GM23338 (cell line): ENCODE data around the gene MALSU1. TPM values are rescaled to one million over a fixed set of nuclear protein-coding genes. Genes with fewer than 3 reads are reported as not detected.
A peak's percentile ranks its signal among the peaks of the same experiment; 100 is the strongest.

Source experiments
- ATAC-seq: fragments of 200-7000 bp; cut with Tn5 transposase; 3 replicates; pipeline ENCODE4 v1.9.1; 2020
- DNase-seq: peaks from one replicate; pipeline ENCODE4 v3.0.0-alpha.2; 2015; ENCODE audit warnings: low spot score
- H2AFZ ChIP-seq: fragments of 200-600 bp; sonication (generic); 2 replicates; pipeline ENCODE4 v1.8.0; 2016; ENCODE audit warnings: antibody characterized with exemption, mild to moderate bottlenecking, moderate library complexity
- H3F3A ChIP-seq: fragments of 200-600 bp; sonication (generic); replicated peaks from 2 replicates; pipeline ENCODE4 v1.8.0; 2017; ENCODE audit warnings: antibody characterized with exemption, mixed run types, low read depth
- H3K27ac ChIP-seq: fragments of 200-600 bp; sonication (generic); 2 replicates; pipeline ENCODE4 v1.6.1; 2016; ENCODE audit warnings: low read depth
- H3K27me3 ChIP-seq: fragments of 200-600 bp; sonication (generic); 2 replicates; pipeline ENCODE4 v1.8.0; 2016; ENCODE audit warnings: mild to moderate bottlenecking, mixed run types, moderate library complexity; ENCODE audit not compliant: insufficient read depth
- H3K36me3 ChIP-seq: fragments of 200-600 bp; sonication (generic); 2 replicates; pipeline ENCODE4 v1.8.0; 2016; ENCODE audit warnings: mild to moderate bottlenecking; ENCODE audit not compliant: insufficient read depth
- H3K4me1 ChIP-seq: fragments of 200-600 bp; sonication (generic); 2 replicates; pipeline ENCODE4 v1.8.0; 2016; ENCODE audit warnings: mild to moderate bottlenecking, moderate library complexity; ENCODE audit not compliant: insufficient read depth
- H3K4me2 ChIP-seq: fragments of 200-600 bp; sonication (generic); 2 replicates; pipeline ENCODE4 v1.7.1; 2017; ENCODE audit warnings: mixed run types
- H3K4me3 ChIP-seq: fragments of 200-600 bp; sonication (generic); 2 replicates; pipeline ENCODE4 v1.6.1; 2016; ENCODE audit warnings: mixed run types
- H3K79me2 ChIP-seq: fragments of 200-600 bp; sonication (generic); replicated peaks from 2 replicates; pipeline ENCODE4 v1.8.0; 2017; ENCODE audit warnings: mild to moderate bottlenecking; ENCODE audit not compliant: insufficient read depth
- H3K9me2 ChIP-seq: fragments of 200-600 bp; sonication (generic); 2 replicates; pipeline ENCODE4 v1.8.0; 2017; ENCODE audit not compliant: insufficient read depth
- H4K20me1 ChIP-seq: fragments of 200-600 bp; sonication (generic); replicated peaks from 2 replicates; pipeline ENCODE4 v1.8.0; 2017; ENCODE audit warnings: mild to moderate bottlenecking; ENCODE audit not compliant: insufficient read depth
- H3K27ac Mint-ChIP-seq: 2 replicates; pipeline ENCODE4 v1.8.0; 2020; ENCODE audit warnings: inconsistent platforms, mild to moderate bottlenecking, moderate library complexity, mixed read lengths
- H3K27me3 Mint-ChIP-seq: 3 replicates; pipeline ENCODE4 v1.8.0; 2022; ENCODE audit warnings: low read depth, mild to moderate bottlenecking, moderate library complexity, mixed read lengths, inconsistent platforms; ENCODE audit not compliant: insufficient read depth, poor library complexity
- H3K36me3 Mint-ChIP-seq: 3 replicates; pipeline ENCODE4 v1.8.0; 2021; ENCODE audit warnings: low read depth, mild to moderate bottlenecking, inconsistent platforms, moderate library complexity, mixed read lengths
- H3K4me1 Mint-ChIP-seq: 3 replicates; pipeline ENCODE4 v1.8.0; 2020; ENCODE audit warnings: mild to moderate bottlenecking, inconsistent platforms, mixed read lengths
- H3K4me3 Mint-ChIP-seq: 3 replicates; pipeline ENCODE4 v1.8.0; 2021; ENCODE audit warnings: moderate library complexity, mild to moderate bottlenecking, inconsistent platforms, mixed read lengths
- H3K9me3 Mint-ChIP-seq: 3 replicates; pipeline ENCODE4 v1.8.0; 2020; ENCODE audit warnings: moderate library complexity, mild to moderate bottlenecking, inconsistent platforms, mixed read lengths
- CREB1 ChIP-seq: fragments of 250-450 bp; sonication (Bioruptor Pico); IDR thresholded peaks from 2 replicates; pipeline ENCODE4 v1.5.0; 2020; ENCODE audit warnings: low read depth, mild to moderate bottlenecking, moderate library complexity
- EZH2 ChIP-seq: fragments of 200-600 bp; sonication (generic); IDR thresholded peaks from one replicate; pipeline ENCODE4 v1.8.0; 2017; ENCODE audit warnings: antibody characterized with exemption, mild to moderate bottlenecking, low read depth; ENCODE audit not compliant: unreplicated experiment
- EZH2phosphoT487 ChIP-seq: fragments of 200-600 bp; sonication (generic); IDR thresholded peaks from one replicate; pipeline ENCODE4 v1.8.1; 2018; ENCODE audit warnings: antibody characterized with exemption; ENCODE audit not compliant: unreplicated experiment
- JUNB ChIP-seq: IDR thresholded peaks from one replicate; pipeline ENCODE4 v1.6.1; 2016; ENCODE audit warnings: antibody characterized with exemption; ENCODE audit not compliant: unreplicated experiment
- NANOG ChIP-seq: IDR thresholded peaks from 2 replicates; pipeline ENCODE4 v1.6.1; 2016; ENCODE audit warnings: antibody characterized with exemption, borderline replicate concordance
- POLR2AphosphoS5 ChIP-seq: IDR thresholded peaks from 2 replicates; pipeline ENCODE4 v1.6.1; 2016; ENCODE audit warnings: antibody characterized with exemption, low read depth
- STAT1 ChIP-seq: IDR thresholded peaks from one replicate; pipeline ENCODE4 v1.6.1; 2016; ENCODE audit warnings: antibody characterized with exemption; ENCODE audit not compliant: unreplicated experiment
- ZNF114 ChIP-seq: fragments of 250-450 bp; sonication (Bioruptor Pico); IDR thresholded peaks from 2 replicates; pipeline ENCODE4 v1.5.0; 2020; ENCODE audit warnings: mild to moderate bottlenecking, moderate library complexity
- ZNF331 ChIP-seq: fragments of 250-450 bp; sonication (Bioruptor Pico); IDR thresholded peaks from 2 replicates; pipeline ENCODE4 v1.5.0; 2020; ENCODE audit warnings: low read depth, mild to moderate bottlenecking, moderate library complexity
- polyA plus RNA-seq: library from polyadenylated mRNA; unstranded; fragments of >200 nt; fragmentation: Nextera tagmentation; extraction: Ambion mirVana; gene quantifications from 2 replicates; pipeline ENCODE4 v1.2.1, GENCODE V29; 2016
- total RNA-seq: library from RNA; depleted of rRNA; stranded (reverse); fragments of >200 nt; shearing (Covaris generic); gene quantifications from 2 replicates; pipeline ENCODE4 v1.2.3, GENCODE V29; 2014
- TF ChIP-seq, protein P1 (sequence below), 2 experiments: fragments of 200-600 bp in 1 of 2; sonication (generic) in 1 of 2; conservative IDR thresholded peaks; 2 replicates each; pipeline versions ENCODE4 v1.5.1 to v1.6.1; 2016 to 2017; ENCODE audit warnings: antibody characterized with exemption in 2 of 2, low read depth in 2 of 2, mild to moderate bottlenecking in 2 of 2, moderate library complexity in 1 of 2
- TF ChIP-seq, protein P2 (sequence below): IDR thresholded peaks from 2 replicates; pipeline ENCODE4 v1.6.1; 2016; ENCODE audit warnings: antibody characterized with exemption
- TF ChIP-seq, protein P3 (sequence below): fragments of 250-450 bp; sonication (Bioruptor Pico); IDR thresholded peaks from 2 replicates; pipeline ENCODE4 v1.5.0; 2020; ENCODE audit warnings: mild to moderate bottlenecking, moderate library complexity
- TF ChIP-seq, protein P4 (sequence below): IDR thresholded peaks from one replicate; pipeline ENCODE4 v1.6.1; 2018; ENCODE audit warnings: antibody characterized with exemption; ENCODE audit not compliant: unreplicated experiment

MALSU1 gene
- total and polyA plus RNA-seq, 2 experiments from 2014 or later = 96.8 to 209 TPM

DNA sequence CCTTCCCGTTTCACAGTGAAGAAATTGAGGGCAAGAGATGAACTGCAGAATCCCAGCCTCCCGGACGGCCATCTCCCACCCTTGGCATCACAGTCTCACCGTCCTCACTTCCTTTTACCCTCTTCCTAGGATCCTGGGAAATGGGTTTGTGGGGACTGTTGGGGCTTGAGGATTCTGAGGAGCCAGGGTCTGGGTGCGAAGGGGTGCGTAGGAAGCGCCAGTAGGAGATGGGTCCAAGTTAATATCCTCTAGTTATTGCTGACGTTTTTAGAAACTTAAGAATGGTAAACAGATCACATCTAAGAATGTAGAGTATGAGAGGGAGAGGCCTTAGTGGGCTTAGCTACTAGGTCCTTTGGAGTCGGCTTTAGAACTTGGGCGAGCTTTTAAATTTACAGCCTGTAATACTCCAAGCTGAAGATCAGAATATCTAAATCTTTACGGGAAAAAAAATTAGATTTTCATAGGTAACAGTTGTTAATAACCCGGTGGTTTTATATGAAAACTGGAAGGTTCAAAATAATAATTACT lies 696 bp downstream of the MALSU1 start:
- Mint-ChIP-seq H3K4me1 (peaks cover 11% of the 10 kb centered on the region), H3K36me3 (peaks cover 26% of the 10 kb centered on the region), H3K27me3 (peaks cover 13% of the 10 kb centered on the region), H3K9me3 (no peaks in the 10 kb centered on the region), H3K27ac (peak overlapping the region; percentile 90), H3K4me3 (peak overlapping the region; percentile 88)
- H4K20me1 ChIP-seq = peaks cover 30% of the 10 kb centered on the region; the same call in 1 of the 2 replicates
- peak overlapping the region; percentile 92 for H3K4me2 ChIP-seq
- TF ChIP-seq POLR2AphosphoS5 = no peak
- no peak for TF ChIP-seq EZH2
- TF ChIP-seq ZNF114 (CRISPR knock-in tag) = no peak
- no peak for TF ChIP-seq NANOG
- TF ChIP-seq EZH2phosphoT487 = no peak
- TF ChIP-seq, protein P1, sequence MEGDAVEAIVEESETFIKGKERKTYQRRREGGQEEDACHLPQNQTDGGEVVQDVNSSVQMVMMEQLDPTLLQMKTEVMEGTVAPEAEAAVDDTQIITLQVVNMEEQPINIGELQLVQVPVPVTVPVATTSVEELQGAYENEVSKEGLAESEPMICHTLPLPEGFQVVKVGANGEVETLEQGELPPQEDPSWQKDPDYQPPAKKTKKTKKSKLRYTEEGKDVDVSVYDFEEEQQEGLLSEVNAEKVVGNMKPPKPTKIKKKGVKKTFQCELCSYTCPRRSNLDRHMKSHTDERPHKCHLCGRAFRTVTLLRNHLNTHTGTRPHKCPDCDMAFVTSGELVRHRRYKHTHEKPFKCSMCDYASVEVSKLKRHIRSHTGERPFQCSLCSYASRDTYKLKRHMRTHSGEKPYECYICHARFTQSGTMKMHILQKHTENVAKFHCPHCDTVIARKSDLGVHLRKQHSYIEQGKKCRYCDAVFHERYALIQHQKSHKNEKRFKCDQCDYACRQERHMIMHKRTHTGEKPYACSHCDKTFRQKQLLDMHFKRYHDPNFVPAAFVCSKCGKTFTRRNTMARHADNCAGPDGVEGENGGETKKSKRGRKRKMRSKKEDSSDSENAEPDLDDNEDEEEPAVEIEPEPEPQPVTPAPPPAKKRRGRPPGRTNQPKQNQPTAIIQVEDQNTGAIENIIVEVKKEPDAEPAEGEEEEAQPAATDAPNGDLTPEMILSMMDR (conservative IDR thresholded peaks at IDR 0.05; ENCODE audit: low read depth in 2 of 2) = no peak
- TF ChIP-seq, protein P2, sequence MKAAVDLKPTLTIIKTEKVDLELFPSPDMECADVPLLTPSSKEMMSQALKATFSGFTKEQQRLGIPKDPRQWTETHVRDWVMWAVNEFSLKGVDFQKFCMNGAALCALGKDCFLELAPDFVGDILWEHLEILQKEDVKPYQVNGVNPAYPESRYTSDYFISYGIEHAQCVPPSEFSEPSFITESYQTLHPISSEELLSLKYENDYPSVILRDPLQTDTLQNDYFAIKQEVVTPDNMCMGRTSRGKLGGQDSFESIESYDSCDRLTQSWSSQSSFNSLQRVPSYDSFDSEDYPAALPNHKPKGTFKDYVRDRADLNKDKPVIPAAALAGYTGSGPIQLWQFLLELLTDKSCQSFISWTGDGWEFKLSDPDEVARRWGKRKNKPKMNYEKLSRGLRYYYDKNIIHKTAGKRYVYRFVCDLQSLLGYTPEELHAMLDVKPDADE = no peak
- TF ChIP-seq JUNB = no peak
- TF ChIP-seq ZNF331 (CRISPR knock-in tag) = no peak
- TF ChIP-seq, protein P3, sequence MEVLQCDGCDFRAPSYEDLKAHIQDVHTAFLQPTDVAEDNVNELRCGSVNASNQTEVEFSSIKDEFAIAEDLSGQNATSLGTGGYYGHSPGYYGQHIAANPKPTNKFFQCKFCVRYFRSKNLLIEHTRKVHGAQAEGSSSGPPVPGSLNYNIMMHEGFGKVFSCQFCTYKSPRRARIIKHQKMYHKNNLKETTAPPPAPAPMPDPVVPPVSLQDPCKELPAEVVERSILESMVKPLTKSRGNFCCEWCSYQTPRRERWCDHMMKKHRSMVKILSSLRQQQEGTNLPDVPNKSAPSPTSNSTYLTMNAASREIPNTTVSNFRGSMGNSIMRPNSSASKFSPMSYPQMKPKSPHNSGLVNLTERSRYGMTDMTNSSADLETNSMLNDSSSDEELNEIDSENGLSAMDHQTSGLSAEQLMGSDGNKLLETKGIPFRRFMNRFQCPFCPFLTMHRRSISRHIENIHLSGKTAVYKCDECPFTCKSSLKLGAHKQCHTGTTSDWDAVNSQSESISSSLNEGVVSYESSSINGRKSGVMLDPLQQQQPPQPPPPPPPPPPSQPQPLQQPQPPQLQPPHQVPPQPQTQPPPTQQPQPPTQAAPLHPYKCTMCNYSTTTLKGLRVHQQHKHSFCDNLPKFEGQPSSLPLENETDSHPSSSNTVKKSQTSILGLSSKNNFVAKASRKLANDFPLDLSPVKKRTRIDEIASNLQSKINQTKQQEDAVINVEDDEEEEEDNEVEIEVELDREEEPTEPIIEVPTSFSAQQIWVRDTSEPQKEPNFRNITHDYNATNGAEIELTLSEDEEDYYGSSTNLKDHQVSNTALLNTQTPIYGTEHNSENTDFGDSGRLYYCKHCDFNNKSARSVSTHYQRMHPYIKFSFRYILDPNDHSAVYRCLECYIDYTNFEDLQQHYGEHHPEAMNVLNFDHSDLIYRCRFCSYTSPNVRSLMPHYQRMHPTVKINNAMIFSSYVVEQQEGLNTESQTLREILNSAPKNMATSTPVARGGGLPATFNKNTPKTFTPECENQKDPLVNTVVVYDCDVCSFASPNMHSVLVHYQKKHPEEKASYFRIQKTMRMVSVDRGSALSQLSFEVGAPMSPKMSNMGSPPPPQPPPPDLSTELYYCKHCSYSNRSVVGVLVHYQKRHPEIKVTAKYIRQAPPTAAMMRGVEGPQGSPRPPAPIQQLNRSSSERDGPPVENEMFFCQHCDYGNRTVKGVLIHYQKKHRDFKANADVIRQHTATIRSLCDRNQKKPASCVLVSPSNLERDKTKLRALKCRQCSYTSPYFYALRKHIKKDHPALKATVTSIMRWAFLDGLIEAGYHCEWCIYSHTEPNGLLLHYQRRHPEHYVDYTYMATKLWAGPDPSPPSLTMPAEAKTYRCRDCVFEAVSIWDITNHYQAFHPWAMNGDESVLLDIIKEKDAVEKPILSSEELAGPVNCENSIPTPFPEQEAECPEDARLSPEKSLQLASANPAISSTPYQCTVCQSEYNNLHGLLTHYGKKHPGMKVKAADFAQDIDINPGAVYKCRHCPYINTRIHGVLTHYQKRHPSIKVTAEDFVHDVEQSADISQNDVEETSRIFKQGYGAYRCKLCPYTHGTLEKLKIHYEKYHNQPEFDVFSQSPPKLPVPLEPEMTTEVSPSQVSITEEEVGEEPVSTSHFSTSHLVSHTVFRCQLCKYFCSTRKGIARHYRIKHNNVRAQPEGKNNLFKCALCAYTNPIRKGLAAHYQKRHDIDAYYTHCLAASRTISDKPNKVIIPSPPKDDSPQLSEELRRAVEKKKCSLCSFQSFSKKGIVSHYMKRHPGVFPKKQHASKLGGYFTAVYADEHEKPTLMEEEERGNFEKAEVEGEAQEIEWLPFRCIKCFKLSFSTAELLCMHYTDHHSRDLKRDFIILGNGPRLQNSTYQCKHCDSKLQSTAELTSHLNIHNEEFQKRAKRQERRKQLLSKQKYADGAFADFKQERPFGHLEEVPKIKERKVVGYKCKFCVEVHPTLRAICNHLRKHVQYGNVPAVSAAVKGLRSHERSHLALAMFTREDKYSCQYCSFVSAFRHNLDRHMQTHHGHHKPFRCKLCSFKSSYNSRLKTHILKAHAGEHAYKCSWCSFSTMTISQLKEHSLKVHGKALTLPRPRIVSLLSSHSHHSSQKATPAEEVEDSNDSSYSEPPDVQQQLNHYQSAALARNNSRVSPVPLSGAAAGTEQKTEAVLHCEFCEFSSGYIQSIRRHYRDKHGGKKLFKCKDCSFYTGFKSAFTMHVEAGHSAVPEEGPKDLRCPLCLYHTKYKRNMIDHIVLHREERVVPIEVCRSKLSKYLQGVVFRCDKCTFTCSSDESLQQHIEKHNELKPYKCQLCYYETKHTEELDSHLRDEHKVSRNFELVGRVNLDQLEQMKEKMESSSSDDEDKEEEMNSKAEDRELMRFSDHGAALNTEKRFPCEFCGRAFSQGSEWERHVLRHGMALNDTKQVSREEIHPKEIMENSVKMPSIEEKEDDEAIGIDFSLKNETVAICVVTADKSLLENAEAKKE (CRISPR knock-in tag) = no peak
- TF ChIP-seq STAT1 = no peak
- TF ChIP-seq CREB1 = no peak
- TF ChIP-seq, protein P4, sequence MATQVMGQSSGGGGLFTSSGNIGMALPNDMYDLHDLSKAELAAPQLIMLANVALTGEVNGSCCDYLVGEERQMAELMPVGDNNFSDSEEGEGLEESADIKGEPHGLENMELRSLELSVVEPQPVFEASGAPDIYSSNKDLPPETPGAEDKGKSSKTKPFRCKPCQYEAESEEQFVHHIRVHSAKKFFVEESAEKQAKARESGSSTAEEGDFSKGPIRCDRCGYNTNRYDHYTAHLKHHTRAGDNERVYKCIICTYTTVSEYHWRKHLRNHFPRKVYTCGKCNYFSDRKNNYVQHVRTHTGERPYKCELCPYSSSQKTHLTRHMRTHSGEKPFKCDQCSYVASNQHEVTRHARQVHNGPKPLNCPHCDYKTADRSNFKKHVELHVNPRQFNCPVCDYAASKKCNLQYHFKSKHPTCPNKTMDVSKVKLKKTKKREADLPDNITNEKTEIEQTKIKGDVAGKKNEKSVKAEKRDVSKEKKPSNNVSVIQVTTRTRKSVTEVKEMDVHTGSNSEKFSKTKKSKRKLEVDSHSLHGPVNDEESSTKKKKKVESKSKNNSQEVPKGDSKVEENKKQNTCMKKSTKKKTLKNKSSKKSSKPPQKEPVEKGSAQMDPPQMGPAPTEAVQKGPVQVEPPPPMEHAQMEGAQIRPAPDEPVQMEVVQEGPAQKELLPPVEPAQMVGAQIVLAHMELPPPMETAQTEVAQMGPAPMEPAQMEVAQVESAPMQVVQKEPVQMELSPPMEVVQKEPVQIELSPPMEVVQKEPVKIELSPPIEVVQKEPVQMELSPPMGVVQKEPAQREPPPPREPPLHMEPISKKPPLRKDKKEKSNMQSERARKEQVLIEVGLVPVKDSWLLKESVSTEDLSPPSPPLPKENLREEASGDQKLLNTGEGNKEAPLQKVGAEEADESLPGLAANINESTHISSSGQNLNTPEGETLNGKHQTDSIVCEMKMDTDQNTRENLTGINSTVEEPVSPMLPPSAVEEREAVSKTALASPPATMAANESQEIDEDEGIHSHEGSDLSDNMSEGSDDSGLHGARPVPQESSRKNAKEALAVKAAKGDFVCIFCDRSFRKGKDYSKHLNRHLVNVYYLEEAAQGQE = no peak
- peaks cover 6% of the 10 kb centered on the region; the same call in 1 of the 2 replicates for H3K36me3 ChIP-seq
- ATAC-seq = peak; percentile 17
- no peaks in the 10 kb centered on the region for H3K27me3 ChIP-seq
- peaks cover 8% of the 10 kb centered on the region for H3K4me1 ChIP-seq
- H3F3A ChIP-seq = no peaks in the 10 kb centered on the region
- H3K9me2 ChIP-seq = no peaks in the 10 kb centered on the region
- peak overlapping the region; percentile 72 for H2AFZ ChIP-seq
- peak; percentile 46 for DNase-seq
- H3K4me3 ChIP-seq = peak overlapping the region; percentile 78
- H3K79me2 ChIP-seq = peaks cover 54% of the 10 kb centered on the region
- H3K27ac ChIP-seq = peak overlapping the region; percentile 70
